ENCODE measurements around the gene TMEM43.

TMEM43 gene

GRCh38 chr3:14148041-14148985 is 23.5 kb downstream of the TMEM43 start:
- no peak overlapping the region for H3K27ac ChIP-seq
- no peak for DNase-seq (ENCODE audit: low read depth, low spot score)

DNA sequence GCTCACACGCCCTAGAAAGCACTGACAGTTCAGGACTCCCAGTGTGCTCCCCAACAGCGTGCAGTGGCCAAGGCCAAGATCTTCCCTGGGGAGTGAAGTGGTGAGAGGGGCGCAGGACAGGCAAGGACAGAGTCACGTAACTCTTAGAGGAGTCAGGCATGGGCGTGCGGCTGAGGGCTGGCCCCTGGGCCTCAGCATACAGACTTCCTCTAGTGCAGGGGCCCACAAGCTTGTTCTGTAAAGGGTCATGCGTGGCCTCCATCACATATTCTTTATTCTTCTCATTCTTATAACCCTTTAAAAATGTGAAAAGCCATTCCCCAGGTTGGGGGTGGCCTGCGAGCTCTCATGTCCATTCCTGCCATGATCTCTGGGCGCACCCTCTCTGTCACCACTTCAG is 25.2 kb downstream of the TMEM43 start:
- H3K27ac ChIP-seq, result no peak overlapping the region
- DNase-seq (ENCODE audit: low read depth, low spot score), result no peak

DNA sequence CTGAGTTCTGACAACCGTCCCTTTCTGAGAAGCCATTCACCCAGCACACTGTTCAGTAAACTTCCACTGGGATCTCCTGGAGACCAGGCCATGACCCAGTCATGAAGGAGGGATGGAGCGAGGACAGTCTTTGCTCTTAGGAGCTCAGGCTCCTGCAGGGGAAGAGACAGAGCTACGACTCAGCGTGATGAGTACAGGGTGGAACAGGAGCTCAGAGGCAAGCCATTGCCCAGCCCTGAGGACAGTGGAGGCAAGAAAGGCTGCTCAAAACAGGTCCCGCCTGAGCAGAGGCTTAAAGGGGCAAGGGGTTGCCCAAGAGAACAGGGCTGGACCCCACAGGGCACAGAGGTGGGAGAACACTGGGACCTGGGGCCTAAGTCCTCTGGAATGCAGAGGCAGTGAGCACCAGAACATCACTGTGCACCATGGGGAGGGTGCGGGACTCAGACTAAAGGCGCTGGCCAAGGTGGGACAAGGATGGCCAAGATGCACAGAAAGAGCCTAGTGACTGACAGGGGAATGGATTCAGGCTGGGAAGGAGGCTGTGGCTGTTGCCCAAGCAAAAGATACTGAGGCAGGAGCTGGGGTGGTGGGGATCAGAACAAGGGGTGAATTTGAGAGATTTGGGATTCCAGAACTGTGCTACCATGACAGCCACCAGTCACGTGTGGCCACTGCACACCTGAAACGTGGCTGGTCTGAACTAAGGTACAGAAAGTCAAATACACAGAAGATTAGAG is 25.8 kb downstream of the TMEM43 start:
- no peak for DNase-seq (ENCODE audit: low read depth, low spot score)
- H3K27ac ChIP-seq, result no peak overlapping the region

DNA sequence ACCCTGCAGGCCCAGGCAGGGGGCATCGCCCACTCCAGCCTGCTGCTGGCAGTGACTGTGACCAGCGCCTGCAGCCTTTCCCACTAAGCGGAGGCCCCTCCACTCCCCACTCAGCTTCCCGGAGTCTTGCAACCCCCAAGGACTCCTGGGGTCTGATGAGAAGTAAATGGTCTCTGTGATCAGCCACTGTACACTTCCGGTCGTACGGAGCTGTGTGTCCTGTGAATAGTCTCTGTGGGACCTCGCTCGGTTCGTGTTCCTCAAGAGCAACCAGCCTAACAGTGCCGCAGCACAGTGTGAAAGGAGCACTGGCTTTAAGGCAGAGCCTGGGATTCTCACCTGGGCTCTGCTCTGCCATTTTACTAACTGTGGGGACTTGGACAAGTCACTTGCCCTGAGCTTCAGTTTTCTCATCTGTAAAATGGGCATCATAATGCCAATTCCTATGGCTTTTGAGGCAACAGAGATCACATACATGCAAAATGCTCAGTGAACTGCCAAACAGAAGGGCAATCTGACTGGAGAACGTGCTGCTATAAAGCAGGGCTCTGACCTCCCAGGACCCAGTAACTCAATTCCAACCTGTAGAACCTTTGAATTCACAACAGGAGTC is 26.7 kb downstream of the TMEM43 start:
- H3K27ac ChIP-seq, result no peak overlapping the region
- no peak for DNase-seq (ENCODE audit: low read depth, low spot score)

DNA sequence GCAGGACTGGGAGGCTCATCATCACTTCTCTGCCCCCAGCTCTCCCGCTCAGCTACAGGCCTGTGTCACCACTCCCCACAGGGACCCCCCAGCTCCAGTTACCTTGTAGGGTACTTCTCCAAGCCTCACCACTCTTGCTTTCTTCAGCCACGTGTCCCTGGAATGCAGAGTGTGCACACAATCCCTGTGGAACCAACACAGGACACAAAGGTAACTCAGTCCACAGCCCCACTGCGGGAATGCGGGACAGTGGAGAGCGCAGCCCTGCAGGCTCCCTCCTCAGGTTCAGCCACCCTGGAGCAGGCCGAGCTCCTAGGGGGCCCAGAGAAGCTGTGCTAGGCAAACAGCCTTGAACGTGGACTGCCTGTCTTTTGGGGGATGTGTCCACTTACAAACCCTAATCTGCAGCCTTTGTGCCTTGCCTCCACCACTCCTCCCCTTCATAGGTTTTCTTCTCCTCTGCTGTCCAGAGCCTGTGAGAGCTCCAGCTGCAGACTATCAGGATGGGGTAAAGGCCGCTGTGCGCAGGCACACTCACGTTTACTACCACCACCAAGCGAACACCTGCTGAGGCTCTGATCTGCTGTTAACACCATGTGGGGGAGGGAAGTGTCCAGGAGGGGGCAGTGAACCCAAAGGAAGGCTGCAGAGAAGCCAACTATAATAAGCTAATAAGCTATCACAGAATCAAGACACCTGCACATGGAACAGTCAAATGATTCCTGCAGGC is 27.5 kb downstream of the TMEM43 start:
- no peak for DNase-seq (ENCODE audit: low read depth, low spot score)

DNA sequence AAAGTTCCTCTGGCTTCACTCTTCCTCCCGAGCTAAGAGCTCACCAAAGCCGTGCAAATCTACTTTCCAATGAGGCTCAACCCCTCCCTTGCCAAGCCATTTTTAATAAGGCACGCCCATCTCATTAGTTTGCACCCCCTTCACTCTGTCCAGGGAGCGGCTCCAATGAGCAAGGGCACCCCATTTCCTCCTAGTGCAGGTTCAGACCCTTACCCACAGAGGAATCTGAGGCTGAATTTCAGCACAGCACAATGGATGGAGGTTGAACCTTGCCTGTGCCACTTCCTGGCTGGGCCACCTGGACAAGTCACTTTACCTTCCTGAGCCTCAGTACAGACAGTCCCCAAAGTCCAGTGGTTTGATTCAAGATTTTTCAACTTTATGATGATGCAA is 28.1 kb downstream of the TMEM43 start:
- DNase-seq (ENCODE audit: low read depth, low spot score), result no peak
- H3K27ac ChIP-seq, result no peak overlapping the region

More for the DNA sequence above, 27.5 kb downstream of the TMEM43 start:
- no peak overlapping the region for H3K27ac ChIP-seq

- H3K27ac ChIP-seq, result no peak overlapping the region
- no peak for DNase-seq (ENCODE audit: low read depth, low spot score)
Measured at GRCh38 chr3:14153663-14154062, 28.8 kb downstream of the TMEM43 start.

DNA sequence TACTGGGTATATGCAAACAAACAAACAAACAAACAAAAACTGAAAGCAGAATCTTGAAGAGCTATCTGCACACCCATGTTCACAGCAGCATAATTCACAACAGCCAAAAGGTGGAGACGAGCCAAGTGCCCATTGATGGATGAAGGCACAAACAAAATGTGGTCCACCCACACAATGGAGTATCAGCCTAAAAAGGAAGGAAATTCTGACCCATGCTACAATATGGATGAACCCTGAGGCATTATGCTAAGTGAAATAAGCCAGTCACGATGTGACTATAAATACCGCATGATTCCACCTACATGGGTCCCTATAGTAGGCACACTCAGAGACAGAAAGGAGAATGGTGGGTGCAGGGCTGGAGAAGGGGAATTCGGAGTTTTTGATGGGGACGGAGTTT is 29.4 kb downstream of the TMEM43 start:
- no peak for DNase-seq (ENCODE audit: low read depth, low spot score)
- no peak overlapping the region for H3K27ac ChIP-seq

GRCh38 chr3:14154895-14155440 is 30.1 kb downstream of the TMEM43 start:
- no peak for DNase-seq (ENCODE audit: low read depth, low spot score)
- no peak overlapping the region for H3K27ac ChIP-seq

DNA sequence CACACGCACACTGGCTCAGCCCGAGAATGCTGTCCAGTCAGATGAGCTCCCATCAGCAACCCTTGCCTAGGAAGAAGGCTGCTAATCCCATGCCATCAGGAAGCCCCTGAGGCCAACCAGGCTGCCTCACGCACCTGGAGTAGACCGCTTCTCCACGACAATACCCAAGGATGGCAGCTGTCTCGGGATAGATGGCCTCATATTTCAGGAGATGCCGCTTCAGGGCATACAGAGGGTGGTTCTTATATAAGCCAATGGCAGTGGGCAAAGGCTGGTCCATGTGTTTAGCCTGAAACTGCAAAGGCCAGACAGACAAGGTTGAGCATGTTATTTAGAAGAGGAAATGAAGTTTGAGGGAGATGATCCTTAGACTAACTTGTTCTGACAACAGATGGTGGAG is 31.3 kb downstream of the TMEM43 start:
- DNase-seq (ENCODE audit: low read depth, low spot score), result no peak
- H3K27ac ChIP-seq, result peak overlapping the region; percentile 83

GRCh38 chr3:14156843-14157561 is 32.1 kb downstream of the TMEM43 start:
- H3K27ac ChIP-seq, result peak overlapping the region; percentile 83
- DNase-seq (ENCODE audit: low read depth, low spot score), result no peak

DNA sequence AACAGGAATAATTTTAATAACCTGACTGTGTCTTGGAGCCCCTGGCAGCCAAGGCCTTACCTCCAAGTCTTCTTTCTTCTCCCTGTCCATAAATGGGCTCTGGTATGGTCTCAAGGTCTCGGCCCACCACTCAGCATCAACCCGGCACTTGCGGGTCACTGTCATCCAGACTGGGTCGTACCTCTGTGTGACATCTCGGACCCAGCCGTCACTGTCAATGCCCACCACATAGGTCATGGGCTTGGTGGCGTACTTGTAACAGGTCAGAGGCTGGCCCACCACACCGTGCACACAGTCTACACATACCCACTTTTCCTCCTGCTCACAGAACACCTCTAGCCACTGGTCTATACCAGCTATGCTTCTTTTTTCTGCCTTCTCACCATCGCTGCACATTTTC is 33.1 kb downstream of the TMEM43 start:
- no peak for DNase-seq (ENCODE audit: low read depth, low spot score)
- H3K27ac ChIP-seq, result peak overlapping the region; percentile 83

DNA sequence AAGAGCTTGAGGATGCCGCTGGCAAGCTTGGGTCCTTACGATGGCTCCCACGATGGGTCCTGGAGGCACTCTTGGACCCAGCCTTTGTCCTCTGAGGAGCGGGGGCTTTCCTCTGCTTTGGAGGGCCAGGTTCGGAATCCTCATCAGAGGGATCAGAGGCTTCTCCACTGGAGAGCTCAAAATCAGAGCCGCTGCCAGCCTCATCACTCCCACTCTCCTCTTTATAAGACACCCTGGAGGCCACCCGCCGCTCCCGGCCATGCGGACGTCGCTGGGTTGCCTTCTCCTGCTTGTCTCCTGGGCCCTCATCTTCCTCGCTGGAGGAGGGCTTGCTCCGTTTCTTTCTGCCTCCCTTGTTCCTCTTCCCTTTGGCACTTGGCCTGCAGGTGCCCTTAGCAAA is 33.5 kb downstream of the TMEM43 start:
- H3K27ac ChIP-seq, result no peak overlapping the region
- DNase-seq (ENCODE audit: low read depth, low spot score), result no peak

DNA sequence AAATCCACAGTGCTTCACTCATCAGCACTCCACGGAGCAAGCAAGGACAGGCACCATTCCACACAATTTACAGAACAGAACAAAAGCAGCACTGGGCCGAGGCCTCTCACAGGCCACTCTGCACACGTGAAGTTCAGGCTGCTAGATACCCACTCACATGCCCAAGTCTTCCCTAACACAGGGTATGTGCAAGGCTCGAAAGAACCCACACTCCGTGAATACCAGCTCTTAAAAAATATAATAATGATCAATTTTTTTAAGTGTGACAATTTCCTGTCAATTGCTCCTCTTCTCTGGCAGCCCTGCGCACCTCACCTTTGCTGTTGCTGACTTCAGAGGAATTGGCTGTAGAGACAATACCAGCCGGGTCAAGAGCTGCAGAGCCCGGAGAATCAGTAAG is 34.6 kb downstream of the TMEM43 start:
- no peak for DNase-seq (ENCODE audit: low read depth, low spot score)
- H3K27ac ChIP-seq, result no peak overlapping the region

GRCh38 chr3:14161282-14161681 is 36.4 kb downstream of the TMEM43 start:
- no peak for DNase-seq (ENCODE audit: low read depth, low spot score)
- no peak overlapping the region for H3K27ac ChIP-seq

GRCh38 chr3:14162178-14162577 is 37.3 kb downstream of the TMEM43 start:
- peak overlapping the region; percentile 28 for H3K27ac ChIP-seq
- DNase-seq (ENCODE audit: low read depth, low spot score), result no peak

DNA sequence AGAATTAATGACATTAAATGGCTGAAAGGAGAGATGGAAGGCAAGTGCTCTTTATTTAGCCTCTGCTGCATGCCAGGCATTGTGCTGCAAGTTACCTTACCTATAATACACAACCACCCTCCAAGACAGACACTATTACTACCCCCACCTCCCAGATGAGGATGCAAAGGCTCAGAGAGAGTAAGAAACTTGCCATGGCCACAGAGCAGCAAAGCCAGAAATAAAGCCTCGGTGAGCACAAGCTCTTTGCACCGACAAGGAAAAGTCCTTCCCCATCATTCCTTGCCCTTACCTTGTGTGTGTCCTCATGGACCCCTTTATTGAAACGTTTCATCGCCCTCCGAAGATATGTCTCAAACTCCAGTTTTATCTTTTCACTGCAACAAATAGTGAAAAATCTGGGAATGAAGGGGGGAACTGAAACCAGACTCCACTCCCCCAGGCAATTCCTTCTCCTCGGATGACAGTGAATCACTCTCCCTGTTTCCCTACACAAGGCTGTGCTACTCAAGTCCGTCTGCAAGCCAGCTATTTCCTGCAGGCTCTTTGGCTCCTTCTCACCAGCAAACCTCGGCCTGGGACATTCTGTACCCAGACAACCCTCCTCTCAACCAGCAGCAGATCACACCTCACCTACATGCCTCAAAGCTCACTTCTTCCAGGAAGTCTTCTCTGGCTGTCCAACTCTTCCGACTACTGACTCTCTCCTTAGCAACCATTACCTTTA is 42.2 kb downstream of the TMEM43 start:
- peak overlapping the region; percentile 33 for H3K27ac ChIP-seq
- DNase-seq (ENCODE audit: low read depth, low spot score), result no peak

DNA sequence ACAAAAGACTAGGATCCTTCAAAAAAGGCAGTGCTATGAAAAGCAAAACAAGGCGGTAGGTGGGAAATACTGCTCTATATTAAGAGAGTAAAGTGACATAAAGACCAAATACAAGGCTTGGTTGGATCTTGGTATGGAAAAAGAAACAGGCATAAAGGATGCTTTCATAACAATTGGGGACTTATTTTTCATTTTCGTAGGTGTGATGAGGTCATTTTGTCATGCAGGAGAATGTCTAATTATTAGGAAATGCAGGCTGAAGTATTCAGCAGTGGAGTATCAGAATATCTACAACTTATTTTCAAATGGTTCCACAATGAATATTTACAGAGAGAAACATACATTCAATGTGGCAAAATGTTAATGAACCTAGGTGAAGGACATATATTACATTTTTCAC is 44.6 kb downstream of the TMEM43 start:
- H3K27ac ChIP-seq, result peak overlapping the region; percentile 98
- no peak for DNase-seq (ENCODE audit: low read depth, low spot score)

DNA sequence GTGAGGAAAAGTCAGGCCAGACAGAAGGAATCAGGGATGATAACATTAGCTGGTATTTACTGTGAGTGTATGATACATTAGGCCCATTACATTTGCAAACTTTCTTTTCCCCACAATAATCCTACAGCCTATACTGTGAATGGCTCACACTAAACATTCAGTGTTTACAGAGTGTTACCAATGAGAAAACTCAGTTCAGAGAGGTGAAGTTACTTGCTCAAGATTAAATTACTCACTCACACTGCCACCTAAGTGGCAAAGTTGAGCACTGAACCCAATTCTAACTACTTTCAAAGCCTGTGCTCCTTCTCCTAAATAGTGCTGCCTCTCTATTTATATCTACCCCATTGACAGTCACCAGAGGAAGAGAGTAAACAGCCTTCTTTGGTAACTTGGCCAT is 45.0 kb downstream of the TMEM43 start:
- peak overlapping the region; percentile 98 for H3K27ac ChIP-seq
- DNase-seq (ENCODE audit: low read depth, low spot score), result no peak
